Uterus (tissue), 4 donors: Measurements from ENCODE around the gene HOMER1. TPM values are rescaled to one million over a fixed set of nuclear protein-coding genes. Genes with fewer than 3 reads are reported as not detected.
"Not testable (repeated sequence)": the region's sequence is repeated elsewhere in the genome, so short reads cannot be mapped to it uniquely, and the experiment has no call there.

Source experiments
- DNase-seq, 2 donors: peaks; one replicate each; pipeline ENCODE4 v3.0.0-alpha.2; 2019 to 2020
- H3K27ac ChIP-seq, 2 donors: fragments of 200-600 bp; sonication (generic); 1 replicate in 1 of 2; 2 replicates in 1 of 2; pipeline ENCODE4 v1.5.1; 2016 to 2018
- H3K27me3 ChIP-seq, 2 donors: fragments of 200-600 bp; sonication (generic); one replicate each; pipeline ENCODE4 v1.5.1; 2018 to 2019; ENCODE audit warnings: control low read depth in 1 of 2
- H3K36me3 ChIP-seq, 2 donors: fragments of 200-600 bp; sonication (generic); one replicate each; pipeline ENCODE4 v1.5.1; 2019; ENCODE audit warnings: control low read depth in 1 of 2
- H3K4me1 ChIP-seq, 2 donors: fragments of 200-600 bp; sonication (generic); one replicate each; pipeline ENCODE4 v1.5.1; 2018 to 2019; ENCODE audit warnings: control low read depth in 1 of 2
- H3K4me3 ChIP-seq, 2 donors: fragments of 200-600 bp; sonication (generic); 1 replicate in 1 of 2; 2 replicates in 1 of 2; pipeline ENCODE4 v1.5.1; 2018 to 2019; ENCODE audit warnings: mild to moderate bottlenecking in 1 of 2
- H3K9me3 ChIP-seq, 2 donors: fragments of 200-600 bp; sonication (generic); one replicate each; pipeline ENCODE4 v1.5.1; 2019; ENCODE audit warnings: control low read depth in 1 of 2
- POLR2A ChIP-seq, 2 donors: fragments of 450-650 bp; IDR thresholded peaks; one replicate each; pipeline ENCODE4 v1.6.1; 2016; ENCODE audit warnings: antibody characterized with exemption in 2 of 2, mild to moderate bottlenecking in 1 of 2, moderate library complexity in 1 of 2
- intact Hi-C: fragments of 100-400 bp; cut with DNase I; formaldehyde crosslinking; loops from one replicate; pipeline ENCODE4 v1.15.1; 2023; ENCODE audit warnings: low total_unique reads
- total RNA-seq, 4 donors: library from RNA; depleted of rRNA in 3 of 4; stranded (reverse); fragments of >200 nt in 3 of 4; gene quantifications; one replicate each; pipeline versions ENCODE4 v1.1.0 to v1.2.4, GENCODE V29; 2014 to 2023
- TF ChIP-seq, protein P1 (sequence below), 4 experiments: fragments of 200-600 bp in 2 of 4; fragments of 450-650 bp in 2 of 4; sonication (generic) in 2 of 4; IDR thresholded peaks; one replicate each; pipeline ENCODE4 v1.5.1; 2016 to 2019; ENCODE audit warnings: antibody characterized with exemption in 4 of 4, mild to moderate bottlenecking in 2 of 4, moderate library complexity in 1 of 4
- donor health status: DM: yes; HTN: yes; CAD: no.

The HOMER1 gene
- total RNA-seq, 4 donors from 2014 or later, result 2.8 to 34.1 (median 20.8) TPM

DNA sequence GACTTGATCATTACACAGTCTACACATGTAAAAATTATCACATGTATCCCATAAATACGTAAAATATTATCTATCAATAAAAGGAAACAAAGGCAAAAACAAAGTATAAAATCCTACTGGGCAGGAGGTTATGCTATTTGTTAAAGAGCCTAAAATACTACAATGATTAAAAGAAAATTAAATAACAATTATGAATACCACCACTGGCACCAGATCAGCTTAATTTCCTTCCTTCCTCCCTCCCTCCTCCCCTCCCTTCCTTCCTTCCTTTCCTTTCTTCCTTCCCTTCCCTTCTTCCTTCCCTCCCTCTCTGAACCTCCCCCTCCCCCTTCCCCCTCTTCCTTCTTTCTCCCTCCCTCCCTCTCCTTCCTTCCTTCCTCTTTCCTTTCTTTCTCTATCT lies 127.3 kb downstream of the HOMER1 start:
- DNase-seq, result no peak
- intact Hi-C loops, result no loop called here
- no peak for TF ChIP-seq POLR2A (IDR thresholded peaks at IDR 0.05)
- TF ChIP-seq, protein P1, sequence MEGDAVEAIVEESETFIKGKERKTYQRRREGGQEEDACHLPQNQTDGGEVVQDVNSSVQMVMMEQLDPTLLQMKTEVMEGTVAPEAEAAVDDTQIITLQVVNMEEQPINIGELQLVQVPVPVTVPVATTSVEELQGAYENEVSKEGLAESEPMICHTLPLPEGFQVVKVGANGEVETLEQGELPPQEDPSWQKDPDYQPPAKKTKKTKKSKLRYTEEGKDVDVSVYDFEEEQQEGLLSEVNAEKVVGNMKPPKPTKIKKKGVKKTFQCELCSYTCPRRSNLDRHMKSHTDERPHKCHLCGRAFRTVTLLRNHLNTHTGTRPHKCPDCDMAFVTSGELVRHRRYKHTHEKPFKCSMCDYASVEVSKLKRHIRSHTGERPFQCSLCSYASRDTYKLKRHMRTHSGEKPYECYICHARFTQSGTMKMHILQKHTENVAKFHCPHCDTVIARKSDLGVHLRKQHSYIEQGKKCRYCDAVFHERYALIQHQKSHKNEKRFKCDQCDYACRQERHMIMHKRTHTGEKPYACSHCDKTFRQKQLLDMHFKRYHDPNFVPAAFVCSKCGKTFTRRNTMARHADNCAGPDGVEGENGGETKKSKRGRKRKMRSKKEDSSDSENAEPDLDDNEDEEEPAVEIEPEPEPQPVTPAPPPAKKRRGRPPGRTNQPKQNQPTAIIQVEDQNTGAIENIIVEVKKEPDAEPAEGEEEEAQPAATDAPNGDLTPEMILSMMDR (IDR thresholded peaks at IDR 0.05), result no peak

GRCh38 chr5:79385126-79385525 lies 128.8 kb downstream of the HOMER1 start:
- H3K36me3 ChIP-seq, DNase-seq, H3K4me3 ChIP-seq, H3K4me1 ChIP-seq, intact Hi-C loops, H3K27ac ChIP-seq, H3K27me3 ChIP-seq: not testable (repeated sequence)
- H3K9me3 ChIP-seq, result peaks cover 0 to 14% of the 10 kb centered on the region in 2 donors

More for the DNA sequence above, 127.3 kb downstream of the HOMER1 start:
- Histone ChIP-seq H3K4me3 (no peak overlapping the region), H3K27ac (no peak overlapping the region), H3K4me1 (no peaks in the 10 kb centered on the region), H3K9me3 (peaks cover 0 to 14% of the 10 kb centered on the region in 2 donors), H3K36me3 (no peaks in the 10 kb centered on the region), H3K27me3 (no peaks in the 10 kb centered on the region)

GRCh38 chr5:79378510-79379186 lies 135.3 kb downstream of the HOMER1 start:
- intact Hi-C loops, result no loop called here
- Histone ChIP-seq H3K36me3 (no peaks in the 10 kb centered on the region), H3K4me3 (no peak overlapping the region), H3K27me3 (no peaks in the 10 kb centered on the region), H3K9me3 (peaks cover 0 to 14% of the 10 kb centered on the region in 2 donors), H3K4me1 (no peaks in the 10 kb centered on the region), H3K27ac (no peak overlapping the region)
- TF ChIP-seq POLR2A (IDR thresholded peaks at IDR 0.05), result no peak
- TF ChIP-seq, protein P1 (IDR thresholded peaks at IDR 0.05), result no peak
- DNase-seq, result no peak

DNA sequence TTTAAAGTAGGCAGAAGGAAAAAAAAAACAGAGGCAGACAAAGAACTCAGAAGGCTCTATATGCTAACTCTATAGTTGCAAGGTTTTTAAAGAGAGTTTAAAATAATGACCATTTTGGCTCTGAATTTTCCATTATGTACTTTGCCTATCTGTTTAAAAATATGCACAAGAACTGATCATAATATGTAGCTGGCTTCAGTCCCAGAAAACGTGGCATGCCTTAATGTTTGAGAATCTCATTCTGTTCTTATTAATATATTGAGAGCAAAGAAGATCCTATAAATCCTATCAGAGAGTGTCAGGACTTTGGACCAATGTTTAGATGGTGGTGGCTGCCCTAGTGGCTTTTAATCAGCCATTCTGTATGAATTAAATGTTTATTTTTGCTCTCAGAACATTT lies 156.5 kb downstream of the HOMER1 start:
- no peak for DNase-seq
- Histone ChIP-seq H3K4me3 (no peak overlapping the region), H3K4me1 (no peaks in the 10 kb centered on the region), H3K27ac (no peak overlapping the region), H3K27me3 (no peaks in the 10 kb centered on the region), H3K36me3 (no peaks in the 10 kb centered on the region), H3K9me3 (no peaks in the 10 kb centered on the region)
- TF ChIP-seq, protein P1 (IDR thresholded peaks at IDR 0.05), result no peak
- TF ChIP-seq POLR2A (IDR thresholded peaks at IDR 0.05), result no peak
- intact Hi-C loops, result no loop called here

GRCh38 chr5:79349881-79350280 lies 164.1 kb downstream of the HOMER1 start:
- Histone ChIP-seq H3K9me3 (no peaks in the 10 kb centered on the region), H3K4me1 (no peaks in the 10 kb centered on the region), H3K4me3 (no peak overlapping the region), H3K27me3 (no peaks in the 10 kb centered on the region), H3K36me3 (no peaks in the 10 kb centered on the region), H3K27ac (no peak overlapping the region)
- intact Hi-C loops, result no loop called here
- no peak for DNase-seq
- TF ChIP-seq, protein P1 (IDR thresholded peaks at IDR 0.05), result no peak
- no peak for TF ChIP-seq POLR2A (IDR thresholded peaks at IDR 0.05)
